PC-3 (cell line): ENCODE measurements around the gene CHST8.

ENCODE experiments used
- EZH2 ChIP-seq: fragments of 300-600 bp; sonication (generic); IDR thresholded peaks from one replicate; pipeline ENCODE4 v1.6.1; 2017; ENCODE audit warnings: antibody characterized with exemption, mild to moderate bottlenecking, low read length; ENCODE audit not compliant: unreplicated experiment
- EZH2phosphoT487 ChIP-seq: fragments of 300-600 bp; sonication (generic); IDR thresholded peaks from 2 replicates; pipeline ENCODE4 v1.6.1; 2018; ENCODE audit warnings: mild to moderate bottlenecking, antibody characterized with exemption, low read length, borderline replicate concordance
- TF ChIP-seq, protein P1 (sequence below): fragments of 300-600 bp; sonication (generic); conservative IDR thresholded peaks from 2 replicates; pipeline ENCODE4 v1.5.1; 2017; ENCODE audit warnings: antibody characterized with exemption, low read depth, mild to moderate bottlenecking, low read length

DNA sequence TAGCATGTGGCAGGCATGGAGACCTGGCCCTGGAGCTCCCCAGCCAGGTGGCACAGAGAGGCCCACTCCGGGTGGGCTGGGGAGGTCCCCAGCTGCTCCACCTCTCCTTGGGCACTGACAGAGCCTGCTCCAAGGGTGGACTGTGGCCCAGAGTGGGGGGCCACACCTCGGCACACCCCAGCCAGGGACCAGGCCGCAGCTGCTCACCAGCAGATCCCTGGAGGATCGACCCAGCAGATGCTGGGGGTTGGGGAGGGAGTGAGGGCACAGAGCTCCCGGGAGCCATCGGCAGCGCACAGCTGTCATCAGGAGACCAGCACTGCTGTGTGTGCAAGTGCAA is 102.9 kb downstream of the CHST8 start:
- TF ChIP-seq, protein P1, sequence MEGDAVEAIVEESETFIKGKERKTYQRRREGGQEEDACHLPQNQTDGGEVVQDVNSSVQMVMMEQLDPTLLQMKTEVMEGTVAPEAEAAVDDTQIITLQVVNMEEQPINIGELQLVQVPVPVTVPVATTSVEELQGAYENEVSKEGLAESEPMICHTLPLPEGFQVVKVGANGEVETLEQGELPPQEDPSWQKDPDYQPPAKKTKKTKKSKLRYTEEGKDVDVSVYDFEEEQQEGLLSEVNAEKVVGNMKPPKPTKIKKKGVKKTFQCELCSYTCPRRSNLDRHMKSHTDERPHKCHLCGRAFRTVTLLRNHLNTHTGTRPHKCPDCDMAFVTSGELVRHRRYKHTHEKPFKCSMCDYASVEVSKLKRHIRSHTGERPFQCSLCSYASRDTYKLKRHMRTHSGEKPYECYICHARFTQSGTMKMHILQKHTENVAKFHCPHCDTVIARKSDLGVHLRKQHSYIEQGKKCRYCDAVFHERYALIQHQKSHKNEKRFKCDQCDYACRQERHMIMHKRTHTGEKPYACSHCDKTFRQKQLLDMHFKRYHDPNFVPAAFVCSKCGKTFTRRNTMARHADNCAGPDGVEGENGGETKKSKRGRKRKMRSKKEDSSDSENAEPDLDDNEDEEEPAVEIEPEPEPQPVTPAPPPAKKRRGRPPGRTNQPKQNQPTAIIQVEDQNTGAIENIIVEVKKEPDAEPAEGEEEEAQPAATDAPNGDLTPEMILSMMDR = no peak
- TF ChIP-seq EZH2phosphoT487 = no peak
- no peak for TF ChIP-seq EZH2
